PFSK-1 (cell line): ENCODE measurements around the gene WNK2.

Experiments used
- FOXP2 ChIP-seq: optimal IDR thresholded peaks from 2 replicates; pipeline ENCODE3; 2011; ENCODE audit warnings: borderline replicate concordance, control low read depth, inconsistent platforms; ENCODE audit not compliant: insufficient read depth; ENCODE audit errors: extremely low read length, extremely low read depth
- POLR2AphosphoS5 ChIP-seq: IDR thresholded peaks from 2 replicates; pipeline ENCODE4 v1.6.1; 2012; ENCODE audit warnings: low read depth, mild to moderate bottlenecking, control low read depth, low read length, moderate library complexity
- REST ChIP-seq, 2 experiments: IDR thresholded peaks; 2 replicates each; pipeline versions ENCODE4 v1.6.1 to v1.8.0; 2011 to 2012; ENCODE audit warnings: low read depth in 2 of 2, low read length in 2 of 2, control low read depth in 1 of 2, inconsistent platforms in 1 of 2, mild to moderate bottlenecking in 1 of 2, moderate library complexity in 1 of 2; ENCODE audit not compliant: insufficient read depth in 1 of 2
- TAF1 ChIP-seq: IDR thresholded peaks from 2 replicates; pipeline ENCODE4 v1.6.1; 2012; ENCODE audit warnings: low read length, control low read depth, borderline replicate concordance; ENCODE audit not compliant: insufficient read depth

GRCh38 chr9:93231121-93231694 is 47.3 kb downstream of the WNK2 start:
- TF ChIP-seq POLR2AphosphoS5: no peak
- TF ChIP-seq TAF1: no peak
- no peak for TF ChIP-seq FOXP2
- TF ChIP-seq REST (IDR thresholded peaks at IDR 0.05; ENCODE audit: insufficient read depth in 1 of 2, low read depth in 2 of 2, low read length in 2 of 2): no peak
